OCI-LY7 (cell line): Measurements from ENCODE around the gene RPL29. TPM values are rescaled to one million over a fixed set of nuclear protein-coding genes. Genes with fewer than 3 reads are reported as not detected.
"Not testable (repeated sequence)": the region's sequence is repeated elsewhere in the genome, so short reads cannot be mapped to it uniquely, and the experiment has no call there.

Experiments used
- BruUV-seq: library from RNA; stranded (reverse); fragments of 400-500 nt; replicated peaks from 2 replicates; lab custom pipeline; 2021; lab: Mats Ljungman, UMichigan
- CTCF ChIA-PET: fragments of 300-600 bp; sonication (Branson Sonifier 250); formaldehyde crosslinking; loops from one replicate; lab custom pipeline; 2022; ENCODE audit warnings: antibody characterized with exemption; ENCODE audit not compliant: unreplicated experiment; lab: Charles Lee
- POLR2A ChIA-PET: fragments of 300-600 bp; sonication (Branson Sonifier 250); formaldehyde crosslinking; loops from one replicate; lab custom pipeline; 2022; ENCODE audit warnings: antibody characterized with exemption; lab: Charles Lee
- DNase-seq: peaks from one replicate; pipeline ENCODE4 v3.0.0-alpha.2; 2015; ENCODE audit warnings: low spot score
- H2AFZ ChIP-seq: fragments of 200-600 bp; sonication (generic), shearing (Covaris generic); 2 replicates; pipeline ENCODE4 v1.6.1; 2014; ENCODE audit warnings: mild to moderate bottlenecking, antibody characterized with exemption, low read length, moderate library complexity
- H3K27ac ChIP-seq: fragments of 200-600 bp; sonication (generic); 2 replicates; pipeline ENCODE4 v1.5.1; 2014; ENCODE audit warnings: mixed run types, low read depth, mild to moderate bottlenecking, moderate library complexity, low read length, inconsistent platforms; ENCODE audit not compliant: poor library complexity, severe bottlenecking
- H3K36me3 ChIP-seq: fragments of 200-600 bp; sonication (generic); 2 replicates; pipeline ENCODE4 v1.6.1; 2014; ENCODE audit warnings: mild to moderate bottlenecking, antibody characterized with exemption, low read length, moderate library complexity, mixed read lengths; ENCODE audit not compliant: insufficient read depth
- H3K4me1 ChIP-seq: fragments of 200-600 bp; sonication (generic); 2 replicates; pipeline ENCODE4 v1.5.1; 2014; ENCODE audit warnings: mild to moderate bottlenecking, low read length; ENCODE audit not compliant: insufficient read depth, poor library complexity, severe bottlenecking
- H3K4me2 ChIP-seq: fragments of 200-600 bp; sonication (generic); 2 replicates; pipeline ENCODE4 v1.6.1; 2014; ENCODE audit warnings: mild to moderate bottlenecking, low read length
- H3K4me3 ChIP-seq: fragments of 200-600 bp; sonication (generic); 2 replicates; pipeline ENCODE4 v1.5.1; 2014; ENCODE audit warnings: mild to moderate bottlenecking, low read depth, low read length; ENCODE audit not compliant: poor library complexity, severe bottlenecking
- H3K79me2 ChIP-seq: fragments of 200-600 bp; sonication (generic); 2 replicates; pipeline ENCODE4 v1.6.1; 2016; ENCODE audit warnings: low read depth, mild to moderate bottlenecking, low read length, moderate library complexity, mixed read lengths; ENCODE audit not compliant: insufficient read depth
- H3K9me2 ChIP-seq: fragments of 200-600 bp; sonication (generic); 2 replicates; pipeline ENCODE4 v1.6.1; 2016; ENCODE audit warnings: mild to moderate bottlenecking, low read length, mixed read lengths; ENCODE audit not compliant: insufficient read depth
- H3K9me3 ChIP-seq: fragments of 200-600 bp; sonication (generic); 2 replicates; pipeline ENCODE4 v1.6.1; 2014; ENCODE audit warnings: mild to moderate bottlenecking, mixed run types, low read length, mixed read lengths
- H4K20me1 ChIP-seq: fragments of 200-600 bp; sonication (generic); 2 replicates; pipeline ENCODE4 v1.6.1; 2014; ENCODE audit warnings: mild to moderate bottlenecking, antibody characterized with exemption, low read length, moderate library complexity, mixed read lengths; ENCODE audit not compliant: insufficient read depth
- EZH2phosphoT487 ChIP-seq: fragments of 200-600 bp; sonication (generic); IDR thresholded peaks from 2 replicates; pipeline ENCODE4 v1.6.1; 2018; ENCODE audit warnings: low read depth, borderline replicate concordance, mild to moderate bottlenecking, mixed run types, antibody characterized with exemption, low read length, moderate library complexity, mixed read lengths
- intact Hi-C: fragments of 100-400 bp; cut with micrococcal nuclease; formaldehyde crosslinking; loops from one replicate; pipeline ENCODE4 v1.10.0; 2022; ENCODE audit not compliant: unreplicated experiment
- total RNA-seq, 2 experiments: library from RNA; depleted of rRNA in 1 of 2; stranded (reverse); fragments of >200 nt in 1 of 2; shearing (Covaris generic) in 1 of 2; gene quantifications; 2 replicates each; pipeline ENCODE4 v1.2.3, GENCODE V29; 2014 to 2022
- TF ChIP-seq, protein P1 (sequence below): fragments of 200-600 bp; sonication (generic); conservative IDR thresholded peaks from 2 replicates; pipeline ENCODE4 v1.5.1; 2014; ENCODE audit warnings: mild to moderate bottlenecking, antibody characterized with exemption, low read length, moderate library complexity, mixed read lengths

Gene RPL29
- total RNA-seq, 2 experiments from 2014 or later: 1,535 to 1,781 TPM

- Histone ChIP-seq H4K20me1 (peaks cover 6% of the 10 kb centered on the region; the same call in 1 of the 2 replicates), H3K36me3 (peaks cover 25% of the 10 kb centered on the region), H3K27ac (no peak overlapping the region), H3K9me2 (no peaks in the 10 kb centered on the region), H3K4me1 (peaks cover 20% of the 10 kb centered on the region), H3K9me3 (no peaks in the 10 kb centered on the region), H3K4me2 (no peak overlapping the region), H3K79me2 (peaks cover 24% of the 10 kb centered on the region), H2AFZ (no peak overlapping the region), H3K4me3 (no peak overlapping the region)
- CTCF ChIA-PET: no interaction called here
- TF ChIP-seq, protein P1, sequence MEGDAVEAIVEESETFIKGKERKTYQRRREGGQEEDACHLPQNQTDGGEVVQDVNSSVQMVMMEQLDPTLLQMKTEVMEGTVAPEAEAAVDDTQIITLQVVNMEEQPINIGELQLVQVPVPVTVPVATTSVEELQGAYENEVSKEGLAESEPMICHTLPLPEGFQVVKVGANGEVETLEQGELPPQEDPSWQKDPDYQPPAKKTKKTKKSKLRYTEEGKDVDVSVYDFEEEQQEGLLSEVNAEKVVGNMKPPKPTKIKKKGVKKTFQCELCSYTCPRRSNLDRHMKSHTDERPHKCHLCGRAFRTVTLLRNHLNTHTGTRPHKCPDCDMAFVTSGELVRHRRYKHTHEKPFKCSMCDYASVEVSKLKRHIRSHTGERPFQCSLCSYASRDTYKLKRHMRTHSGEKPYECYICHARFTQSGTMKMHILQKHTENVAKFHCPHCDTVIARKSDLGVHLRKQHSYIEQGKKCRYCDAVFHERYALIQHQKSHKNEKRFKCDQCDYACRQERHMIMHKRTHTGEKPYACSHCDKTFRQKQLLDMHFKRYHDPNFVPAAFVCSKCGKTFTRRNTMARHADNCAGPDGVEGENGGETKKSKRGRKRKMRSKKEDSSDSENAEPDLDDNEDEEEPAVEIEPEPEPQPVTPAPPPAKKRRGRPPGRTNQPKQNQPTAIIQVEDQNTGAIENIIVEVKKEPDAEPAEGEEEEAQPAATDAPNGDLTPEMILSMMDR: no peak
- TF ChIP-seq EZH2phosphoT487: no peak
- no TSS peak for BruUV-seq
- POLR2A ChIA-PET: interaction anchor here (0.5 kb wide), 1 partner anchor 304 kb away, joined by 5 read pairs; no protein-coding TSS in a partner anchor
- intact Hi-C loops: no loop called here
- DNase-seq: no peak
These were observed 2.4 kb upstream of the RPL29 start for GRCh38 chr3:51997935-51998596.

- TF ChIP-seq EZH2phosphoT487: no peak
- TF ChIP-seq, protein P1: no peak
- peaks cover 34% of the 10 kb centered on the region for H3K36me3 ChIP-seq
- H3K4me3 ChIP-seq: no peak overlapping the region
- H3K4me2 ChIP-seq: no peak overlapping the region
- intact Hi-C loops: no loop called here
- H2AFZ ChIP-seq: no peak overlapping the region
- BruUV-seq: no TSS peak
- peaks cover 27% of the 10 kb centered on the region for H3K79me2 ChIP-seq
- POLR2A ChIA-PET: interaction anchor here (0.6 kb wide), 1 partner anchor 409 kb away, joined by 4 read pairs; no protein-coding TSS in a partner anchor
- CTCF ChIA-PET: no interaction called here
- no peaks in the 10 kb centered on the region for H3K9me2 ChIP-seq
- no peak for DNase-seq
- no peak overlapping the region for H3K27ac ChIP-seq
- H4K20me1 ChIP-seq: peaks cover 9% of the 10 kb centered on the region; the same call in 1 of the 2 replicates
- H3K9me3 ChIP-seq: no peaks in the 10 kb centered on the region
- peaks cover 28% of the 10 kb centered on the region for H3K4me1 ChIP-seq
These were observed 1.5 kb upstream of the RPL29 start for GRCh38 chr3:51997172-51997571.

DNA sequence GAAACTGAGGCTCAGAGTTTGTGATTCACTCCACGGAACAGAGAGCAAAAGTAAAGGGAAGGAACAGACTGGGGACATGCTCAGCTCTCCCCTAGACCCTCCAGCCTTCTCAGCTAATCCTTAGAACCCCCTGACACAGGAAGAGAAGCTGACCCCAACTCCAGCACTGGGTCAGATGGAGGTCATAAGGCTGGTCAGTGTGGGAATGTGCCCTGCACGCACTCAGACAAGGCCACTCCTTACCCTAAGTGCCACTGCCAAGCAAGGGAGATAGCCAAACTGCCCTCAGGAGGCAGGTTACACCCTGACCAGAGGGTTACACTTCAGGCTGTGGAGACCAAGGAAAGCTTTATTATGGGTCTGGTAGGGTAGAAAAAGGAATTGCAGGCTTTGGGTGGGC, 1.2 kb downstream of the RPL29 start:
- Histone ChIP-seq H3K27ac (peak overlapping the region; percentile 60), H3K79me2 (peaks cover 27% of the 10 kb centered on the region), H3K9me3 (no peaks in the 10 kb centered on the region), H3K4me1 (peaks cover 29% of the 10 kb centered on the region), H3K4me2 (peak overlapping the region; percentile 96), H3K36me3 (peaks cover 44% of the 10 kb centered on the region), H3K9me2 (no peaks in the 10 kb centered on the region), H4K20me1 (peaks cover 12% of the 10 kb centered on the region; the same call in 1 of the 2 replicates), H2AFZ (no peak overlapping the region), H3K4me3 (peak overlapping the region; percentile 96)
- ChIA-PET CTCF (no interaction called here), POLR2A (interaction anchor here (0.7 to 2.4 kb wide), 4 partner anchors 21 to 190 kb away, joined by 3 to 11 read pairs (median 3); partner anchors contain the start of genes ABHD14B, PARP3 and RRP9)
- no peak for DNase-seq
- no TSS peak for BruUV-seq
- TF ChIP-seq, protein P1: no peak
- no peak for TF ChIP-seq EZH2phosphoT487
- intact Hi-C loops: loop anchor here (2.0 kb wide), 1 partner anchor 20 kb away; the partner anchor contains the start of genes ABHD14A and ABHD14B

- H3K27ac ChIP-seq, H3K9me3 ChIP-seq, H3K4me3 ChIP-seq, CTCF ChIA-PET, H2AFZ ChIP-seq, H3K9me2 ChIP-seq, DNase-seq: not testable (repeated sequence)
- POLR2A ChIA-PET: interaction anchor here (0.5 to 1.2 kb wide), 4 partner anchors 10 to 252 kb away, joined by 3 to 4 read pairs (median 3); partner anchors contain the start of gene ACY1
- Histone ChIP-seq H3K36me3 (peaks cover 44% of the 10 kb centered on the region), H3K4me1 (peaks cover 29% of the 10 kb centered on the region), H3K4me2 (peak overlapping the region; percentile 96), H3K79me2 (peaks cover 27% of the 10 kb centered on the region), H4K20me1 (peaks cover 12% of the 10 kb centered on the region; the same call in 1 of the 2 replicates)
- intact Hi-C loops: loop anchor here (2.0 kb wide), 1 partner anchor 19 kb away; the partner anchor contains the start of genes ABHD14A and ABHD14B
- BruUV-seq: TSS peak; percentile 86
These were observed 2.0 kb downstream of the RPL29 start for GRCh38 chr3:51993657-51994056.
